ENCODE data around the gene NOL3. TPM values are rescaled to one million over a fixed set of nuclear protein-coding genes. Genes with fewer than 3 reads are reported as not detected.

The NOL3 gene
- polyA plus RNA-seq, 3 donors, result 2.7 to 17.0 (median 3.8) TPM

DNA sequence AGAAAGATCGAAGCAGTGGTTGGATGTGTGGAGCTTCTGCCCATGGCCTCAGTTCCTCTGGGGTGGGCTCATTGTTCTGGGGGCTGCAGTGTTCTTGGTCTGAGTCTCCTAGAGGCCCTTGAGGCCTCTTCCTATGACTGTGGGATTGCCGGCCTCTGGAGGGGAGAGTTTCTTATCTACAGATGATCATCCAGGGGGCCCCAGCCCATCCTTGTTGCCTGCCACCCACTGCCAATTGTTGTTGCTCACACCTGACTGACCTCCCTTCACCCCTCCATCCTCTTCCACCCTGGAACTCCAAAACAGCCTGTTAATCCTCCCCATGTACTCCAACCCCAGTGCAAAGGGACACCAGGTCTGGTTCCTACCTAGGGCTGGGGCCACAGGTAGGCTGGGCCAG lies 25.4 kb upstream of the NOL3 start:
- 100% methylated on average over 1 of the region's 2 CpGs for WGBS (ENCODE audit: insufficient coverage)
- Histone ChIP-seq H3K4me3 (replicated peaks in 1 of 3; ENCODE audit: low read depth in 2 of 3, low read length in 3 of 3) (no peak overlapping the region), H2AFZ (ENCODE audit: insufficient read depth, low read depth, low read length, poor library complexity, severe bottlenecking) (no peak overlapping the region), H3K9ac (ENCODE audit: insufficient read depth, low read length, poor library complexity, severe bottlenecking) (no peak overlapping the region), H3K9me3 (replicated peaks in 1 of 2; ENCODE audit: control insufficient read depth in 1 of 2, insufficient read depth in 1 of 2, low read length in 2 of 2) (peaks cover 9 to 12% of the 10 kb centered on the region in 2 donors), H3K79me2 (ENCODE audit: insufficient read depth, low read length) (no peaks in the 10 kb centered on the region), H3K27ac (ENCODE audit: low read depth in 1 of 2, low read length in 2 of 2) (no peak overlapping the region), H3K4me2 (replicated peaks; ENCODE audit: extremely low read depth, low read length, poor library complexity, severe bottlenecking) (no peak overlapping the region), H3K36me3 (replicated peaks in 1 of 2; ENCODE audit: control insufficient read depth in 1 of 2, insufficient read depth in 2 of 2, low read length in 2 of 2) (peaks cover 88 to 93% of the 10 kb centered on the region in 2 donors), H3K4me1 (ENCODE audit: control insufficient read depth in 1 of 2, insufficient read depth in 2 of 2, low read length in 2 of 2) (peaks cover 0 to 5% of the 10 kb centered on the region in 2 donors), H3K27me3 (ENCODE audit: control insufficient read depth in 2 of 2, insufficient read depth in 2 of 2, low read length in 2 of 2) (peaks cover 0 to 12% of the 10 kb centered on the region in 2 donors), H4K20me1 (ENCODE audit: insufficient read depth, low read length) (peaks cover 87% of the 10 kb centered on the region)
- Mint-ChIP-seq H3K9me3 (peaks cover 7 to 17% (median 12%) of the 10 kb centered on the region in 7 donors), H3K27me3 (ENCODE audit: low read depth in 3 of 3) (peaks cover 9 to 16% (median 15%) of the 10 kb centered on the region in 3 donors), H3K4me3 (no peak overlapping the region), H3K27ac (peak overlapping the region in 1 of 7 donors; percentile 42), H3K4me1 (no peaks in the 10 kb centered on the region), H3K36me3 (peaks cover 90 to 95% of the 10 kb centered on the region in 2 donors)
- TF ChIP-seq, protein P1, sequence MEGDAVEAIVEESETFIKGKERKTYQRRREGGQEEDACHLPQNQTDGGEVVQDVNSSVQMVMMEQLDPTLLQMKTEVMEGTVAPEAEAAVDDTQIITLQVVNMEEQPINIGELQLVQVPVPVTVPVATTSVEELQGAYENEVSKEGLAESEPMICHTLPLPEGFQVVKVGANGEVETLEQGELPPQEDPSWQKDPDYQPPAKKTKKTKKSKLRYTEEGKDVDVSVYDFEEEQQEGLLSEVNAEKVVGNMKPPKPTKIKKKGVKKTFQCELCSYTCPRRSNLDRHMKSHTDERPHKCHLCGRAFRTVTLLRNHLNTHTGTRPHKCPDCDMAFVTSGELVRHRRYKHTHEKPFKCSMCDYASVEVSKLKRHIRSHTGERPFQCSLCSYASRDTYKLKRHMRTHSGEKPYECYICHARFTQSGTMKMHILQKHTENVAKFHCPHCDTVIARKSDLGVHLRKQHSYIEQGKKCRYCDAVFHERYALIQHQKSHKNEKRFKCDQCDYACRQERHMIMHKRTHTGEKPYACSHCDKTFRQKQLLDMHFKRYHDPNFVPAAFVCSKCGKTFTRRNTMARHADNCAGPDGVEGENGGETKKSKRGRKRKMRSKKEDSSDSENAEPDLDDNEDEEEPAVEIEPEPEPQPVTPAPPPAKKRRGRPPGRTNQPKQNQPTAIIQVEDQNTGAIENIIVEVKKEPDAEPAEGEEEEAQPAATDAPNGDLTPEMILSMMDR (IDR thresholded peaks at IDR 0.05), result no peak
- intact Hi-C loops (cut with micrococcal nuclease), result no loop called here
- no peak for DNase-seq

DNA sequence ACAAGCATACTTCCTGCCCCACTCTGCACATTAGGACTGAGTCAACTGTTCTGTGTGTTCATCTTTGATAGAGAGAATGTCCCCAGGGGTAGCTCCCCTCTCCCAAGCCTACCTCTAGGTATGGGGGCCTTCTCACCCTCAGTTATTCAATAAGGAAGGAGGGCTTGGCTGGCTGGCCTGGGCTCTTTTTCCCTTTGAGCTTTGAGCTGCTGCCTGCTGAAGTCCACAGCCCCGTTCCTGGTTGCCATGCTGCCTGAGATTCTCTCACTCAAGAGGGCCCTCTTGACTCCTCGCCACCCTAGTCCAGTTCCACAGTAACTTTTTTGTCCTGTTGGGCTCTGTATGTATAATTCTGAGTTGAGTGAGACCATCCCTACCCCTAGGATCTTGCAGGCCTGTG lies 24.6 kb upstream of the NOL3 start:
- DNase-seq, result no peak
- H3K27me3 ChIP-seq (ENCODE audit: control insufficient read depth in 2 of 2, insufficient read depth in 2 of 2, low read length in 2 of 2), result peaks cover 5 to 18% of the 10 kb centered on the region in 2 donors
- Mint-ChIP-seq H3K36me3 (peaks cover 82 to 87% of the 10 kb centered on the region in 2 donors), H3K27ac (no peak overlapping the region), H3K27me3 (ENCODE audit: low read depth in 3 of 3) (peaks cover 9 to 21% (median 17%) of the 10 kb centered on the region in 3 donors), H3K4me3 (no peak overlapping the region), H3K4me1 (no peaks in the 10 kb centered on the region), H3K9me3 (peaks cover 7 to 17% (median 12%) of the 10 kb centered on the region in 7 donors)
- H3K4me3 ChIP-seq (replicated peaks in 1 of 3; ENCODE audit: low read depth in 2 of 3, low read length in 3 of 3), result no peak overlapping the region
- WGBS (ENCODE audit: insufficient coverage), result no CpG with 5 or more reads among the region's 2 CpGs
- TF ChIP-seq, protein P1 (IDR thresholded peaks at IDR 0.05), result no peak
- no peak overlapping the region for H3K27ac ChIP-seq (ENCODE audit: low read depth in 1 of 2, low read length in 2 of 2)
- peaks cover 9 to 14% of the 10 kb centered on the region in 2 donors for H3K9me3 ChIP-seq (replicated peaks in 1 of 2; ENCODE audit: control insufficient read depth in 1 of 2, insufficient read depth in 1 of 2, low read length in 2 of 2)
- no peak overlapping the region for H2AFZ ChIP-seq (ENCODE audit: insufficient read depth, low read depth, low read length, poor library complexity, severe bottlenecking)
- H3K79me2 ChIP-seq (ENCODE audit: insufficient read depth, low read length), result no peaks in the 10 kb centered on the region
- H3K4me1 ChIP-seq (ENCODE audit: control insufficient read depth in 1 of 2, insufficient read depth in 2 of 2, low read length in 2 of 2), result peaks cover 4 to 13% of the 10 kb centered on the region in 2 donors
- no peak overlapping the region for H3K9ac ChIP-seq (ENCODE audit: insufficient read depth, low read length, poor library complexity, severe bottlenecking)
- H3K4me2 ChIP-seq (replicated peaks; ENCODE audit: extremely low read depth, low read length, poor library complexity, severe bottlenecking), result no peak overlapping the region
- intact Hi-C loops (cut with micrococcal nuclease), result no loop called here
- H3K36me3 ChIP-seq (replicated peaks in 1 of 2; ENCODE audit: control insufficient read depth in 1 of 2, insufficient read depth in 2 of 2, low read length in 2 of 2), result peaks cover 80 to 85% of the 10 kb centered on the region in 2 donors
- H4K20me1 ChIP-seq (ENCODE audit: insufficient read depth, low read length), result peaks cover 88% of the 10 kb centered on the region

Data from CD14-positive monocyte (primary cell).